HG02884 (cell line): ENCODE data around the gene RETREG1.
"Not testable (repeated sequence)": the region's sequence is repeated elsewhere in the genome, so short reads cannot be mapped to it uniquely, and the experiment has no call there.

Experiments
- ATAC-seq: cut with Tn5 transposase; IDR thresholded peaks from one replicate; pipeline ENCODE4 v1.9.1; 2021; ENCODE audit warnings: mild to moderate bottlenecking, moderate library complexity; ENCODE audit not compliant: unreplicated experiment

Gene RETREG1

GRCh38 chr5:16492398-16493140 lies 124.2 kb downstream of the RETREG1 start:
- no peak for ATAC-seq

DNA sequence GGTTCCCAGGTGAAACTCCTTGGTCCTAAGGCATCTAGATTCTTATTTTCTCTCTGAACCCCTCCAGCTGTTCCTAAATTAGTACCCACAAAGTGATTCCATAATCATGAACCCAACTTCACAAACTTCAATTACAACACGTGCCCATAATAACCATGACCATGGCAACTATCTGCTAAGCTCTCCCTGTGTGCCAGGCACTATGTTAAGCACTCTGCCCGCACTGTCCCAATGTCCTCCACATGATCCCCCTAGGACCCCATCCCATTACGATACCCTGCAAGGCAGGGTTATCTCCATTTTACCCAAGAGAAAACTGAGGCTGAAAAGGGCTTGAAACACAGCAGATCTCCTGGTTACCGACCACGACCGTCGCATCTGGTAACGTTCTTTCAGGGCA lies 125.9 kb downstream of the RETREG1 start:
- no peak for ATAC-seq

GRCh38 chr5:16489322-16489791 lies 127.4 kb downstream of the RETREG1 start:
- ATAC-seq = peak; percentile 79

- ATAC-seq = no peak
These were observed 129.3 kb downstream of the RETREG1 start for GRCh38 chr5:16487456-16487855.

DNA sequence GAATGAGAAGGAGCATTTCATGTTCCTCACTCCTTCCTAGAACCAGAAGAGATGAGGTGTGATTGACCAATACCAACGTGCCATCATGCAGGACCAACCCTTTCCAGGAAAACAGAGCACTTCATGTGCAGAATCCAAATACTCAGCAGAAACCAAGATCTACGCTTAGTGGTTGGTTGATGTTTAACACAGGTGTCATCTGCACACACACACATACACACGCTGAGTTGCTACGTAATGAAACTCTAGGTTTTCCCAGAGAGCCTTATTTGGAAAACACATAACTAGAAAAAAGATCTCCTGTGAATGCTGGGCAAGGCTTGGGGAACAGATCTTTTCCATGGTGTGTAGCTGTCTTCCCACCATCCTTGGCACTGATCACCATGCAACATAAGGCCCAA lies 130.1 kb downstream of the RETREG1 start:
- ATAC-seq = no peak

GRCh38 chr5:16485656-16486055 lies 131.1 kb downstream of the RETREG1 start:
- ATAC-seq = no peak

GRCh38 chr5:16484081-16484480 lies 132.7 kb downstream of the RETREG1 start:
- no peak for ATAC-seq

- ATAC-seq = no peak
These were observed 133.4 kb downstream of the RETREG1 start for GRCh38 chr5:16483361-16483760.

GRCh38 chr5:16482891-16483290 lies 133.9 kb downstream of the RETREG1 start:
- no peak for ATAC-seq

GRCh38 chr5:16480821-16481538 lies 135.8 kb downstream of the RETREG1 start:
- ATAC-seq = no peak

DNA sequence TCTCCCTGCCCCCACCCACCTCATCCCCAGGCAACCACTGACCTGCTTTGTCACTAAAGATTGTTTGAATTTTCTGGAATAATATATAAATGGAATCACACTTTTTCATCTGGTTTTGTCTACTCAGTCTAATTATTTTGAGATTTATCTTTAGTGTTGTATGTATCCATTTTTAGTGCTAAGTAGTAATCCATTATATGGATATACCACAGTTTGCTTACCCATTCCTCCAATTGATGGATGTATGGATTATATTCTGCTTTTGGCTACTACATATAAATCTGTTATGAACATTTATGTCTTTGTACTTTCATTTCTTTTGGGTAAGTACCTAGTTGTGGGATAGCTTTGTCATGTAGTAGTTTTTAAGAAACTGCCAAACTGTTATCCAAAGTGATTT lies 136.7 kb downstream of the RETREG1 start:
- ATAC-seq = no peak

GRCh38 chr5:16477541-16477940 lies 139.3 kb downstream of the RETREG1 start:
- no peak for ATAC-seq

DNA sequence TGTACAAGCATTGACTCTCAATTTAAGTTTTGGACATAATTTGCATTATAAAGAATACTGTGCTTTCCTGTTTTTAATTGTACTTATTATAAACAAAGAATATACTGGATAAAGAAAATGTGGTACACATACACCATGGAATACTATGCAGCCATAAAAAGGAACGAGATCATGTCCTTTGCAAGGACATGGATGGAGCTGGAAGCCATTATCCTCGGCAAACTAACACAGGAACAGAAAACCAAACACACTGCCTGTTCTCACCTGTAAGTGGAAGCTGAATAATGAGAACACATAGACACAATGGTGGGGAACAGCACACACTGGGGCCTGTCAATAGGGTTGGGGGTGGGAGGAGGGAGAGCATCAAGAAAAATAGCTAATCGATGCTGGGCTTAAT lies 140.4 kb downstream of the RETREG1 start:
- ATAC-seq = not testable (repeated sequence)

DNA sequence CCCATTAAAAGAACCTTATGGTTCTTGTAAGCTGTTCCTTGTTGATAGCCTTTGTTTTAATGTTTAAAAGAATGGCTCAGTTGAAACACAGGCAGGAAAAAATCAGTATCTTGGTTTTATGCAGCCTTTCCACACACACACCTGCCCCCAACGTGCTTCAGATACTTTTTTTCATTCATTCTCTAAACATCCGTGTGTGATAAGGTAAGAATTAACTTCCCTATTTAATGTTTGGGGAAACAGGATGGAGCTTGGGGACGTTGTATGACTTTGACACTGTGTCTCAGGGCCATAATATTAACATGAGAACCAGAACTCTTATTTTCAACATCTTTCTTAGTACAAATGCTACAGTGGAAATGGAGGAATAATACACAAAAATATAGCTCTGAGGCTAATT lies 145.4 kb downstream of the RETREG1 start:
- ATAC-seq = no peak

DNA sequence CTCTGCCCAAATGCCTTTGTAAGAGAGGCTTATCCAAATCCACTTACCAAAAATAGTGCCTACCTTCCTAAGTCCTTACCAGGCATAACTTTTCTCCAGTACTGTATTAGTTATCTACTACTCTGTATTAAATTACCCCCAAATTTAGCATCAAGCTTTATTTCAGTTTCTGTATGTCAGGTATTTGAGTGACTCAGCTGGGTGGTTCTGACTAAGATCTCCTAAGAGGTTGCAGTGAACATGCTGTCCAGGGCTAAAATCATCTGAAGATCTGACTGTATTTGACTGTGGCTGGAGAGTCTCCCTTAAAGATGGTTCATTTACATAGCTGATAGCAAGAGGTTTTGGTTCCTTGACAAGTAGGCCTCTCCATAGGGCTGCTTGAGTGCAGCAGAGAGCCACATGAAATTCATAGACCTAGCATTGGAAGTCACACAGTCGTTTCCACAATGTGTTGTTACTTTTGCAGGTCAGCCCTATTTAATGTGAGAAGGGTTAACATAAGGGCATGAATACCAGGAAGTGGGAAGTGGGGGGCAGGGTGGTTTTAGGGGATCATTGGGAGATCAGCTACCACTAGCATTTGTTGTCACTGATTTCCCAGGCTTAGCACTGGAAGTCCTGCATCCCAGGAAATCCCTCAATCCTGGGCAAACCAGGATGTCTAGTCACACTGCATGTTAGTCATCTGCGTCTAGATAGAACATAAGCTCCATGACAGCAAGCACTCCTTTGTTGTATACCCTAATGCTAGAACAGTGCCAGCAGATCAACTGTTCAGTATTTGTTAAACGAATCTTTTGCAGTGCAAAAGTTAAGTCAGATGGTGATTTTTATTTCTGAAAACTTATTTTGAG lies 149.2 kb downstream of the RETREG1 start:
- ATAC-seq = peak; percentile 79

DNA sequence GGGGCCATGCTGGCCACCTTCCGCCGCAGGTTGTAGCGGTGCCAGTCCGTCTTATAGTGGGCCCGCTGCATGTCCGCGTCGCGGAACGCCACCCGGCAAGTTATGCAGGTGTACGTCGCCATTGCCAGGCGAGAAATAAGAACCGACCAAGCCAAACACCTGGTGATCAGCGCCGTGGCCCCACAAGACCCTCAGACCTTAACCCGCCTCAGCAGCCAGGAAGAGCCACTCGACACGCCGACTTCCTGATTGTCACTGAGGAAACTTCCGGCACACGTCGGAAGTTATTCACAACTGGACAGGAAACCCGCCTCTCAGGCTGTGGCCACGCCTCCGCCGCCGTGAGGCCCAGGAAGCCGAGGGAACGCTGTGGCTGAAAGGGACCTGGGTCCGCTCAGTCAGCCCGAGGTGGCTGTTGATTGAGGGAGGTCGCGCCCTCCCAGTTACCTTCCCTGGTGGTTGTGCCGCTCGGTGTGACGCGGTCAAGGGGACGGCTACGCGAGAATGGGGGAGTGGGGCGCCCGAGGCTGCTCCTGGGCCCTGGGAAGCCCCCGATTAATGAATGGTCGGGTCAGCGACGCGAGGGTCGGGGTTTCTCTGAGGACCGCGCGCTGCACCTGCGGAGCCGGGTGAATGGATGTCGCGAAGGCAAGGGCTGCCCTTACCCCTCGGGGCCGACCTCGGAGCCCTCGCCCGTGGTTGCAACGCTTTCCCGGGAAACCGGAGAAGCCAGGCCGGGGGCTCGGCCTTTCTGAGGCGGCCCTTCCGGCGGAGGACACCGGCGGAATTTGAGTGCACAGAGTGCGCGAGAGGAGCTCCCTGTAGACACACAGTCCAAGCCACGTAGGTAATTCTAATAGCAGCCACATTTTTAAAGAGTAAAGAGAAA lies 151.0 kb downstream of the RETREG1 start, which contains the start of gene ZNF622:
TSS of gene ZNF622 (minus strand) at position 257 of the 889 bp plus-strand sequence. CDS start at position 122, 135 bp downstream.
- ATAC-seq = peak; percentile 70

GRCh38 chr5:16464664-16465543 lies 151.9 kb downstream of the RETREG1 start:
- ATAC-seq = no peak

DNA sequence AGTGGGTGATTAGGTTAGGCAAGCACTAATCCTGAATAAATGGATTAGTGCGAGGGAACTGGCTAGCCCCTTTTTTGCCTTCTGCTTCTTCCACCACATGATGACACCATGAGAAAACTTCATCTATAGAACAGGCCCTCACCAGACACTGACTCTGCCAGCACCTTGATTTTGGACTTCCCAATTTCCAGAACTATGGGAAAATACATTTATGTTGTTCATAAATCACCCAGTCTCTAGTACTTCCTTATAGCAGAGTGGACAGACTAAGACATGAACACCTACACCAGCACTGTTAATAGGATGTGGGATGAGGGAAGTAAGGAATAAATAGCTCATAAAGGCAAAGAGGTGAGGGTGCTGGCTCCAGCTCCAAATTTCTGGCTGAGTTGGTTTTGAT lies 152.6 kb downstream of the RETREG1 start:
- no peak for ATAC-seq

- no peak for ATAC-seq
These were observed 155.0 kb downstream of the RETREG1 start for GRCh38 chr5:16461782-16462181.
